ENCODE data around the gene VAMP5.
A peak's percentile ranks its signal among the peaks of the same experiment; 100 is the strongest.
"Not testable (repeated sequence)": the region's sequence is repeated elsewhere in the genome, so short reads cannot be mapped to it uniquely, and the experiment has no call there.

Gene VAMP5

DNA sequence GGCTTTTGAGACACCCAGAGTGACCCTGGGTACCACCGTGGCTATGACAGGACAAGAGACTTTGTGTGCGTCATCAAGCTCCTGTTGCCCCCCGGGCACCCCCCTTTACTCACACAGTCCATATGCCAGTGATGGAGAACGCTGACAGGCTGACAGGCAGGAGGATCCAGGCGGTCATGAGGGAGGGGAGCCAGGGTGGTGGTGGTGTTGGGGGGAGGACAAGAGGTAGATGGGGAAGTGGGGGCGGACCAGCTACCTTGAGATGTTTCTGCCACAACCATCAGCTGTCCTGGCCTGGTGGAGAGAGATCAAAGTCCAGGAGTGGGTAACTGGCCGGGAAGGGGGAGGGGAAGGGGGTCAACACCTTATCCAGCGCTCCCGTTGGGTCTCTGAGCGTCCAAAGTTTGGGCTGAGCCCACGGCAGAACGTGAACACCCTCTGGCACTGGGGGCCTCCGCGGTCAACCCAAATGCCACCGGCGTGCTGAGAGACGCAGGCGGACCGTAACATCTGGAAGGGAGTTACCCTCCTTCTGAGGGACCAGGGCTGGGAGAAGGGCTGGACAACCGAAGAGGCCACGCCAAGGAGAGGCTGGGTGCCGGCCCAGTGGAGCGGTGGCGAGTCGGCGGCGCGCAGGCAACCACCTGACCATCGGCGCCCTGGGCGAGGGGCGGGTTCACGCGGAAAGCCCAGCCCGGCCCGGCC, 17.7 kb downstream of the VAMP5 start:
- no peak for DNase-seq

DNA sequence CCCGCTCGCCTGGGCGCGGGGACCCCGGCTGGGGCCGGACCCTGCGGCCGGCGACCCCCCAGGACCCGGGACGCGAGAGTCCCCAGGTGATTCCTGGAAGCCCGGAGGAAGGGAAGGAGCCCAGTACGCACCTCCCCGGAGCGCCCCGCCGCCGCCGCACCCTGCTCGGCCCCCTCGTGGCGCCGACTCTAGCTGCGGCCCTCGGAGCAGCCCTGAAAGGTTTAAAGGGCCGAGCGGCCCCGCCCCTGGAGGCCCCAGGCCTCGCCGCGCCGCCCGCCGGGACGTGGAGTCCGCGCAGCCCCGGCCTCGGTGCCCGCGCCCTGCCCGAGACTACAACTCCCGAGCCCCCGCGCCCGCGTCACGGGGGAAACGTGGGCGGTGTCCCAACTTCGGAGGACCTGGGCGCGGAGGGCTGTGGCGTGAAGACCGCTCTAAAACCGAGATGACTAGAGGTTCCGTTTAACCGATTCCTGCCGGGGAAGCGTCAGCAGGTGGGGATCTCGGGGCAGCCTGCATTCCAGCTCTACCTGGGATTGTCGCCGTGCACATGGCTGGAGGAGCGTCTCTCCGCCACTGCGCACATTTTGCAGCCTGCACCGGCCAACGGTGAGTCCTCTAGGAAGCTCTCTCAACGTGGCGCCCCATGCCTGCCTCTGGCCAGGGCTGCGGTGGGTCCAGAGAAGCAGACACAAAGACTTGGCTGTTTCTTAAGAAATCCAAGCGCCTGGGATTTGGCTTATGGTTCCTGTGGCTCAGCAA, 18.4 kb downstream of the VAMP5 start, which contains the start of gene TMEM150A:
Gene TMEM150A (minus strand): TSS at position 223 of the 759 bp plus-strand sequence. CDS start 750 bp downstream, outside the sequence.
- DNase-seq, result peak; percentile 89

DNA sequence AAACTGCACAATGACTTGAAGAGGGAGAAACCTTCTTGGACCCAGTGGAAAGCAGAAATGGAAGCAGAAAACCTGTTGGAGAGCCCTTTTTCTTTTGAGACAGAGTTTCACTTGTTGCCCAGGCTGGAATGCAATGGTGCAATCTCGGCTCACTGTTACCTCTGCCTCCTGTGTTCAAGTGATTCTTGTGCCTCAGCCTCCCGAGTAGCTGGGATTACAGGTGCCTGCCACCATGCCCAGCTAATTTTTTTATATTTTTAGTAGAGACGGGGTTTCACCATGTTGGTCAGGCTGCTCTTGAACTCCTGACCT, 19.9 kb downstream of the VAMP5 start:
- not testable (repeated sequence) for DNase-seq

DNA sequence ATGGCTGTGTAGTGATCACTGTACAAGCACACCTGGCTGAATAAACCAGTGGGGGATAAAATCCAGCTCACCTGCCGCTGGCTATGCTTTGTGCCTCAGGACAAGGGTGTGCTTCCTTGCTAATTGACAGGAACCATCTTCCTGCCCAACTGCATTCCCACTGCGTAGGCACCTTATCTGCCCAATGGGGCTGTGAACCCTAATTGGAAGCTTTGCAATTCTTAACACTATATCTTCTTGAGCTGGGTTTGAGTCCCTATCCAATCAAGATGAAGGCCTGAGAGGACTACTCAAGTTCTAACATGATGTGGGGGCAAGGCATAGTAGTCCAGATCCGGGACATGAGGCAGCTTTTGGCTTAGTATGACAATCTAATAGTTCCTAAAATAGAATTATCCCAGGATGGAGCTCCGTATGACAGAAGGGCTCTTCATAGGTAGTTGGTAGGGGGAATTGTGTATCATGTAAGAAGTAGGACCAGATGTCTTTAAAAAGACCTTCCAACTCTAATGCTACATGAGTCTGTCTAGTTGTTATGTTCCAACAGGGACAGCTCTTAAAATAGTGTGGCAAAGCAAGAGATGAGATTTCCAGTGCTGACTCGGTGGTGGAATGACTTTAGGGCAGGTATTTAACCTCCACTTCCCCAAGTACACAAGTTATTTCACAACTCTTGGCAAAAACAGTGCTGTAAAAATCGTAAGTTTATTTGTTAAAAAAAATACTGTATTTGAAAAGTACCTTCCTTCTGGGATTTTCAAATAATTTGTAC, 20.5 kb downstream of the VAMP5 start:
- no peak for DNase-seq

DNA sequence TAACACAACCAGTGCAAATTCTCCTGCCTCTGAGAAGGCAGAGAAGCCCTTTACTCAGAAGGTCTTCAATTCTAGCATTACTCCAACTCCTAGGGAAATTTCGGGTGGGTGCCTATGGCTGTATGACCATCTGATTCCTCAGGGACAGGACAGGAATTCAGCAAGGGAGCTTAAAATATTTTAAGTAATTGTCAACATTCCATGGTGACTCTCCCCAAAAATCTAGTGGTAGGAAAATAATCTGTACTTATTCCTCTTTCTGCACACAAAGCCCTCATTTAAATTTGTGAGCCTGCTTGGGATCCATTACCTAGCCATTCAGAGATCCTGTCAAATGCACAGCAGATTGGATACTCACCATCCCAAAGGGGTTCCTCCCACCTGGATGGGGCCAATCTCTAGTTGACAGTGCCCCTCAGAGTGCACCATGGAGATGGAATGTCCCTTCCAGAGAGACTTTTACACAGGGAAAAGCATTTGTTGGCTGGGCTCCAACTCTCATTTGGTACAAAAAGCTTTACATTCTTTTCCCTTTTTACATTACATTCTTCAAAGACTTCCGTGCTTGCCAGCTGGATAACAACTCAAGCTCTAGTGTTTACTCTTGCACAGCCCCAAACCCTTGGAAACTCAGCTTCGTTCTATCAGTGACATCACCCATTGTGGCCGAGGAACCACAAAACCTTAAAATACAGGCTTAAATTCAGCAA, 21.3 kb downstream of the VAMP5 start:
- DNase-seq, result no peak

DNA sequence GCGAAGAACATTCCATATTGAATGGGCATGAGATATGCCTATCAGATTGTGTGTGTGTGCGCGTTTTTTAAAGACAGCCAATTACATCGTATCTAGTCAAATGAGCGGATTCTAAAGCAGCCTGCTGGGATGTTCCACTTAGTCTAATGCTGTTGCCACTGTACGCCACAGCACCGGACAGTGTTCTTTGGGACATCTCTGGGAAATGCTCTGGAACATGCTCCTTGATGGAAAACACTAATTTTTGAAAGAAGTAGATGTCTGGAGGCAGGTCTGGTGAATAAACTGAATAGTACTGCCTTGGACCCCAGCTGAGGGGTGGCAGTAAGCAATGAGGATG, 21.9 kb downstream of the VAMP5 start:
- DNase-seq, result no peak

DNA sequence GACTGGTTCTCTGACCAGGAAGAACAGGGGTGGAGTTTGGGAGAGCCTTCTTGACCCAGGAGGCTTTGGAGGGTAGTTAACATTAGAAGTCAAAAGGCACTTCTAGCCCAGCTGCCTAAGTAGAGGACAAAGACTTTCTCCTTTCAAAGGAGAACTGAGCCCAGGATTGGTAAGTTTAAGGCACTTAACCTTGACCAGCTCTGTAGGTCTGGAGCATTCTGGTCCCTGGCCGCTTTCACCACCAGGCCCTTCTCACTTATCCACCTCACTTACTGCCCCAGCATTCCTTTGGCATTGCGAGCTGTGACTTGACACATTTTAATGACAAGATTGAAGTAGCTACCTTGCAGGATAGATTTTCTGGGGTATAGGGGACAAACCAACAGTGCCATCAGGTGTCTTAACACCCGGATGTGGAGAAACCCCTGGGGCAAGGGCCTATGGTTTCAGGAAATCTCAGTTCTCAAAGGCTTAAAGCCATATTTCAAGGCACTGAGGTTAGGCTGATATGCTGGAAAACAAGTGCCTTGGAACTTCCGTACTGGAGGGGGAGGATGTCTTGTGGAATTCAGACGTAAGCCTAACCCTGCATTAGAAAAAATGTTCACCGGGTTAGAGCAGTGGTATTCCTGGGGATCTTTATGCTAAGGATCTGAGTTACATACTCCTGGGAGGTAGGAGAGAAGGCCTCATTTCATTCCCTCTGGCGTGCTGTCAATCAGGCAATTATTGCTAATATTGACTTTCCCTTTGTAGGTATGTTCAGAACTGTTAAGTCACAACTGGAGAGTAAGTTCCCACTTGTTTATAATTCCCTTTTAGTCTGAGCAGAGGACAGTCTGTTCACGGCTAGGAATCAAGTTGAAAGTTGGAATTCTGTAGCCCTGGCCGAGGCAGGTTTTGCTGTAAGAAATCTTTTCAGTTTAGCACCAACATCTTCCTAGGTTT, 23.3 kb downstream of the VAMP5 start:
- DNase-seq, result no peak

DNA sequence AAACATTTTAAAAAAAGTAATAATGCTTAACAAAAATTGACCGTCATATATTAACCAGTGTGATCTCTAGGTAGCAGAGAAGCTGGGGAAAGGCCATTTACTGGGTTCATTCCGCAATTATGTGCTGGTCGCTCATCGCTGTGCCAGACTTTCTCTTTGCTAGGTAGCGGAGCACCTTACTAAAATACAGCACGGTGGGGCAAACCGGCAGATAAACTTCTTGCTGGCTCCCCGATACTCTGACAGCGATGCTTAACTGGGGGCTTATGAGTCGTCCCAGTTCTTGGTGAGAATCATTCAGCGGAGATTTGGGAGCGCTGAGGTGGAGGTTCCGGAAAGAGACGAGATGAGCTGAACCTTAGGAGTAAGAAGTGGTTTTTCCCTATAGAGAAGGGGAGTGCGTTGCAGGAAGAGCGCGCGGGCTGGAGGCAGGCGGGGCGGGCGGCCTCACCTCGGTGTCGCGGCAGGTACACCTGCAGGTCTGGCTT, 27.0 kb downstream of the VAMP5 start:
- no peak for DNase-seq

DNA sequence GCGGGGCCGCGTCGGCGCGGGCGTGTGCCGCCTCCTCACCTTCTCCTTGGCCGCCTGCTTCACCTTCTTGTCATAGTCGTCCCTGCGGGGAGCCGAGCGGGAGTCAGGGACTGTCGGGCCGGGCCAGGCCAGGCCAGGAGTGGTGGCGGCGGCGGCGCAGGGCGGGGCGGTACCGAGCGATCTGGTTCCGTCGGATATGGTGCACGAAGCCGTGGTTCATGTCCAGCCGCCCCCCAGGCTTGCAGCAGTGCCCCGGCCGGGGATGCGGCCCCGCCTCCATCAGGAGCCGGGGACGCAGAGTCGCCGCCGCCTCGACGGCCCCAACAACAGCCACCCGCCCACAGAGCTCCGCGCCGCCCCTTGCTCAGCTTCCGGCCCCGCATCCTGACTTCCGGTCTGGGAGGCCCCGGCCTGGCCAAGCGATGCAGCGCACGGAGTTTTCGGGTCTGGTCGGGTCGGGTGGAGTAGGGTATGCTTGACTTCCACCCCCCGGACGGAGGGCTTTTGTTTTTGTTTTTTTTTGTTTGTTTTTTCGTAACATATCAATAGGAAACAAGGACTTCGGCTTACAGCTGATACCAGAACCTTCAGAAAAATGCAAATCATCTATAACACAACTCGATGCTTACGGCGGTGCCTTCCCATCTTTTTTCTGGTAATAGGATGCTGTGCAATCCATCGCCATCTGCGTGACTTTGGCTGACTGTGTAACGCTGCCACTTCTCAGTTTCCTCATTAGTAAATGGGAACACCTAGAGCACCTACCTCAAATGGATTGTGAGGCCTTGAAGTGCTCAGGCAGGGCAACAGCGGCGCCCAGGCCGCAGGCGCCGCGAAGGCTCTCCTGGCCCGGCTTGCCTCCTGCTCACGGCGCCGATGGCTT, 27.7 kb downstream of the VAMP5 start, which contains the start of gene C2orf68:
Gene C2orf68 (minus strand): TSS at position 362 of the 883 bp plus-strand sequence. CDS start 82 bp downstream, at position 280.
- DNase-seq, result peak; percentile 86

DNA sequence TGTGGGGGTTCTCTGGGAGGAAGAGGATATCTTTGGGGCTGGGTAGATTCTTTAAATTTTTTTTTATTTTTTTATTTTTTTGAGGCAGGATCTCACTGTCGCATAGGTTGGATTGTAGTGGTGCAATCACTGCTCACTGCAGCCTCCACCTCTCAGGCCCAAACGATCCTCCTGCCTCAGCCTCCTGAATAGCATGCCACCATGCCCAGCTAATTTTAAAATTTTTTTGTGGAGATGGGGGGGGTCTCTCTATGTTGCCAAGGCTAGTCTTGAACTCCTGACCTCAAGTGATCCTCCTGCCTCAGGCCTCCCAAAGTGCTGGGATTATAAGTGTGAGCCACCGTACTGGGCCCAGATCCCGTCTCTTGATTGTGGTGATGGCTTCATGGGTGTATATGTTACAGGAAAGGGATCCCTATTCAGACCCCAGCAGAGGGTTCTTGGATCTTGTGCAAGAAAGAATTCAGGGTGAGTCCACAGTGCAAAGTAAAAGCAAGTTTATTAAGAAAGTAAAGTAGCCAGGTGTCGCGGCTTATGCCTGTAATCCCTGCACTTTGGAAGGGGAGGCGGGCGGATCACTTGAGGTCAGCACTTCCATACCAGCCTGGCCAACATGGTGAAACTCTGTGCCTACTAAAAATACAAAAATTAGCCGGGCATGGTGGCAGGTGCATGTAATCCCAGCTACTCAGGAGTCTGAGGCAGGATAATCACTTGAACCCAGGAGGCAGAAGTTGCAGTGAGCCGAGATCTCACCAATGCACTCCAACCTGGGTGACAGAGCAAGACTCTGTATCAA, 29.7 kb downstream of the VAMP5 start:
- no peak for DNase-seq

DNA sequence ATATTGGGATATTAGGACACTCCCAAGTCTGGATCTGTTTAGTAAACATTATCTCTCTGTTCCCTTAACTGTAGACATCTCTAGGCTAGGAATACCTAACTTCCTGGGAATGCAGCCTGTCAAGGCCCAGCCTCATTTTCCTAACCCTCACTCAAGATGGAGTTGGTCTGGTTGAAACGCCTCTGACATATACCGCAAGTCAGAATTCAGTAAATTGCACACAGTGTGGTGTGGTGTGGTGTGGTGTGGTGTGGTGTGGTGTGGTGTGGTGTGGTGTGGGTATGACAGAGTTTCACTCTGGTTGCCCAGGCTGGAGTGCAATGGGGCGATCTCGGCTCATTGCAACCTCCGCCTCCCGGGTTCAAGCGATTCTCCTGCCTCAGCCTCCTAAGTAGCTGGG, 30.5 kb downstream of the VAMP5 start:
- DNase-seq, result not testable (repeated sequence)

DNA sequence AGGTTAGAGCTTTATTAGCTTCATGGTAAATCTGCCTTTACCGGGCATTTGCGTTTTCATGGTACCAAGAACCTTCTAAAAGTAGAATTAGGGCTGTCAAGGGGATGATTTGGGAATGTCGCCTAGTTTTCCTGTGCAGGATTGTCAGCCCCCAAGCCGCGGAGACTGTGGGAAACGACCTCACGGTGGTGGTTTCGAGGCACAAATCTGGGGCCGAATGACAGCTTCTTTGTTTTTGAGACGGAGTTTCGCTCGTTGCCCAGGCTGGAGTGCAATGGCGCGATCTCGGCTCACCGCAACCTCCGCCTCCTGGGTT, 31.1 kb downstream of the VAMP5 start:
- no peak for DNase-seq

DNA sequence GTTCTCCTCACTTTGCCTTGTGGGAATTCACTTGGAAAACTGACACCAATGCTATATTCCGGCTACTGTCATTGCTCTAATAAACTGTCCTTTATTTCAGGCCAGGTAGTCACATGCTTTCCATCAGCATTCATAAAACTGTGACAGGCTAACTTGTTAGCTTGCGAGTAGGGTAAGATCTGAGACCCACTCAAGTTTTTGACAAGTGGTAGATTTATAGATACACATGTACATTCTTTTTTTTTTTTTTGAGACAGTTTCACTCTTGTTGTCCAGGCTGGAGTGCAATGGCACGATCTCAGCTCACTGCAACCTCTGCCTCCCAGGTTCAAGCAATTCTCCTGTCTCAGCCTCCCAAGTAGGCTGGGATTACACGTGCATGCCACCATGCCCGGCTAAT, 33.5 kb downstream of the VAMP5 start:
- not testable (repeated sequence) for DNase-seq

DNA sequence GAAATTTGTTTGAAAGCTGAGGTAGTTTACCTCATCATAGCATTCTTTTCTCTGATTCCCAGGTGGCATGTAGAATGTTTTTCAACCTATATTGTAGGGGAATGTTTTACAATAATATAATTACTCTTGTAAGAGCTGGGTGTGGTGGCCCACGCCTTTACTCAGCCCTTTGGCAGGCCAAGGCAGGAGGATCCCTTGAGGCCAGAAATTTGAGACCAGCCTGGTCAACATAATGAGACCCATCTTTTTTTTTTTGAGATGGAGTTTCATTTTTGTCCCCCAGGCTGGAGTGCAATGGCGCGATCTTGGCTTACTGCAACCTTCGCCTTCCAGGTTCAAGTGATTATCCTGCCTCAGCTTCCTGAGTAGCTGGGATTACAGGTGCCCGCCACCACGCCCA, 35.4 kb downstream of the VAMP5 start:
- no peak for DNase-seq

DNA sequence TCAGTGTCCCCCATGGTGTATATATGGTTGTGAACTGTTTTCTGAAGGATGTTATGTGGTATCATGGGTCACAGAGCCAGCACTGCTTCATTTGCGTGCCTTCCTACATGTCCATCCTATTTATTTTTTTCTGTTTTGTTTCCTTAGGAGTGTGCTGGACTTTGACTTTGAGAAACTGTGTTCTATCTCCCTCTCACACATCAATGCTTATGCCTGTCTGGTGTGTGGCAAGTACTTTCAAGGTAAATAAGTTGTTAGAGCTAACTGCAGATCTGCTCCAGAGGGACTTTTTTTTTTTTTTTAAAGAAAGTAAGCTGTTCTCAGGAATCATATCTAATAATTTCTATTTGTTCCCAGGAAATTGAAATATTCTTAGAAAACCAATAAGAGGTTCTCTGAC, 37.1 kb downstream of the VAMP5 start:
- DNase-seq, result no peak

DNA sequence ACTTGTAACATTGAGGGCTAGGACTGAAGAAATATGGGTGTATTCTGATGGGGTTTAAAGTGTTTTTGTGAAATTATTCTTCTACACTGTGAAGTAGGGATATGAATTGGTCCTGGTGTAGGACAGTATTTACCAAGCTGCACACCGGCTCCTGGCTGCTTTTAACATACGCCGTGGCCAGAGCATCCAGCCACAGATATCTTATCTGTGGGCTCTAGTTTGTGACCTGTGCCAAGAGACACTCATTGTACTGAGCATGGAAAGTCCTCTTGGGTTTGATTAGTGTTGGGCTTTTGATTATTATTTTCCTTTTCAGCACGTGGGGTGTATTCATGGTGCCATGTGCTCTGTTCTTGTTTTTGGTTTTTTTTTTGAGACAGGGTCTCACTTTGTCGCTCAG, 39.8 kb downstream of the VAMP5 start:
- DNase-seq, result no peak

DNA sequence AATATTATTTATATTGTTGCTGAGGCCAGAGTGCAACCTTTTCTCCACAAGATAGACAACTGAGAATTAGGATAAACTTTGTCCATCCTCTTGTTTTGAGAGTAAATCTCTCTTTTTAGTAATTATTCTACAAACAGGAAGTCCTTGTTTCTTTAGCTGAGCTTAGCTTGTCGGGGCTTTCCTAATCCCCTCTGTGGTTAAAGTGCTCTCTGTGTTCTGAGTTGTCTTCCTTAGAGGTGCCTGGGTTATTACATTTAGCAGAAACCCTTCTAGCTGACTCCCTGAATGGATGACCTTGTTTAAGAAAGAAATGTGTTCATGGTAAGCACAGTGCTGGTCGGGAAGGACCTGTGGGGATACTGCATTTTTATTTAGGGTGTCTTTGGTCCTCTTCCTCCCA, 44.4 kb downstream of the VAMP5 start:
- no peak for DNase-seq

DNA sequence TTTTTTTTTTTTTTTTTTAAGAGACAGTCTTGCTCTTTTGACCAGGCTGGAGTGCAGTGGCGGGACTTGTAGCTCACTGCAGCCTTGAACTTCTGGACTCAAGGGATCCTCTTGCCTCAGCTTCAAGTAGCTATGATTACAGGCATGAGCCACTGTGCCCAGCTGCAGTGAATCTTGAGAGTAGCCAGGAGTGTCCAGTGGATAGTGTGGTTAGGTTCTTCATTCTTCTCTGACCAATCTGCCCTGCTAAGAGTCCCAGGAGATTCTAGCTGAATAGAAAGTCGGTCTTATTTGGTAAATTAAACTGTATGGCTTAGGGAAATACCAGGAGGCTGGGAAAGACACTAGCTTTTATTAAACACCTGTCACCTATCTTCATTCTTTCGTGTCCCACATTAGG, 47.1 kb downstream of the VAMP5 start:
- no peak for DNase-seq

DNA sequence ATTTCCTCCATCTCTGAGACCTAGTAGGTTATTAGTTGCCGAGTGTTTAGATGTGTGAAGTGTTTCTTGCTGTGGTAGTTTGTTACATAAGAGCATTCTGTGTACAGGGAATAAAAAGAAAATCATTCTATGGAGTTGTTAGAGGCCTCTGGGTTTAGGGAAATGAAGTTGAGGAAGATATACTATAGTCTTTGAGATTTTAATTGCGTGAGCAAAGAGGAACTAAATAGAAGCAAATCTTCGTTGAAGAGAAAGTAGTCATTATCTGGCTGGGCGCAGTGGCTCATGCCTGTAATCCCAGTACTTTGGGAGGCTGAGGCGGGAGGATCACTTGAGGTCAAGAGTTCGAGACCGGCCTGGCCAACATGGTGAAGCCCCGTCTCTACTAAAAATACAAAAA, 50.8 kb downstream of the VAMP5 start:
- no peak for DNase-seq

DNA sequence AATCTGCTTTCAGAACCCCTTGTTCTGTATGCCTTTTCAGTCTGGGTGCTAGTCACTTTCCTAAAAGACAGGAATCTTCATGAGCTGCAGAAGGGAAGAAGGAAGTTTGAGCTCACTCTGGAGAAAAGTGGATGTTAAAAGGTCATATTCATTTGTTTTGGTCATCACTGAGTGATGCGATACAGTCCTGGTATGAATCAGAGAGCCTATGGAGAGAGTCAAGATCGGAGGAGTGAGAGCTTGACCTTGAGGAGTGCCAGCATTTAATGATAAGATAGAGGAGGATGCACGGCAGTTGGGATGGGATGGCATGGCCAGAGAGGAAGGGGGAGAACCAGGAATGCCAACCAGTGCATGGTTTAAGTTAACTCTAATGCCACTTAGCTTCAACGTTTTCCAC, 51.4 kb downstream of the VAMP5 start:
- DNase-seq, result no peak

Measured in CD4-positive, alpha-beta T cell treated with Interleukin-21 for 1 hour (primary cell).